Left kidney (tissue), 2 donors: ENCODE data around the gene ADGRV1. TPM values are rescaled to one million over a fixed set of nuclear protein-coding genes. Genes with fewer than 3 reads are reported as not detected.

Source experiments
- DNase-seq: peaks from one replicate; pipeline ENCODE4 v3.0.0-alpha.2; 2013
- polyA plus RNA-seq: library from polyadenylated mRNA; unstranded; fragments of 120-200 nt; gene quantifications from one replicate; pipeline ENCODE4 v1.2.1, GENCODE V29; 2013; ENCODE audit not compliant: insufficient read length

The ADGRV1 gene
- polyA plus RNA-seq, 1 donor = 12.5 TPM

- no peak for DNase-seq
These were observed 653.6 kb downstream of the ADGRV1 start for GRCh38 chr5:91211997-91212713.

- no peak for DNase-seq
These were observed 654.1 kb downstream of the ADGRV1 start for GRCh38 chr5:91212714-91213092.

Other genes with a start within 250 kb of the ADGRV1 start
- gene CETN3, start 149.0 kb upstream of the ADGRV1 start, polyA plus RNA-seq = 79.0 TPM
- gene MBLAC2, start 84.0 kb upstream of the ADGRV1 start, polyA plus RNA-seq = 11.1 TPM
- 4.9 TPM for gene POLR3G, start 83.9 kb upstream of the ADGRV1 start, polyA plus RNA-seq
- gene LYSMD3, start 29.2 kb upstream of the ADGRV1 start, polyA plus RNA-seq = 34.3 TPM